OCI-LY7 (cell line): ENCODE measurements around the gene SLC35E2B. TPM values are rescaled to one million over a fixed set of nuclear protein-coding genes. Genes with fewer than 3 reads are reported as not detected.

Source experiments
- BruUV-seq: library from RNA; stranded (reverse); fragments of 400-500 nt; replicated peaks from 2 replicates; lab custom pipeline; 2021; lab: Mats Ljungman, UMichigan
- CTCF ChIA-PET: fragments of 300-600 bp; sonication (Branson Sonifier 250); formaldehyde crosslinking; loops from one replicate; lab custom pipeline; 2022; ENCODE audit warnings: antibody characterized with exemption; ENCODE audit not compliant: unreplicated experiment; lab: Charles Lee
- POLR2A ChIA-PET: fragments of 300-600 bp; sonication (Branson Sonifier 250); formaldehyde crosslinking; loops from one replicate; lab custom pipeline; 2022; ENCODE audit warnings: antibody characterized with exemption; lab: Charles Lee
- DNase-seq: peaks from one replicate; pipeline ENCODE4 v3.0.0-alpha.2; 2015; ENCODE audit warnings: low spot score
- H2AFZ ChIP-seq: fragments of 200-600 bp; sonication (generic), shearing (Covaris generic); 2 replicates; pipeline ENCODE4 v1.6.1; 2014; ENCODE audit warnings: mild to moderate bottlenecking, antibody characterized with exemption, low read length, moderate library complexity
- H3K27ac ChIP-seq: fragments of 200-600 bp; sonication (generic); 2 replicates; pipeline ENCODE4 v1.5.1; 2014; ENCODE audit warnings: mixed run types, low read depth, mild to moderate bottlenecking, moderate library complexity, low read length, inconsistent platforms; ENCODE audit not compliant: poor library complexity, severe bottlenecking
- H3K36me3 ChIP-seq: fragments of 200-600 bp; sonication (generic); 2 replicates; pipeline ENCODE4 v1.6.1; 2014; ENCODE audit warnings: mild to moderate bottlenecking, antibody characterized with exemption, low read length, moderate library complexity, mixed read lengths; ENCODE audit not compliant: insufficient read depth
- H3K4me1 ChIP-seq: fragments of 200-600 bp; sonication (generic); 2 replicates; pipeline ENCODE4 v1.5.1; 2014; ENCODE audit warnings: mild to moderate bottlenecking, low read length; ENCODE audit not compliant: insufficient read depth, poor library complexity, severe bottlenecking
- H3K4me2 ChIP-seq: fragments of 200-600 bp; sonication (generic); 2 replicates; pipeline ENCODE4 v1.6.1; 2014; ENCODE audit warnings: mild to moderate bottlenecking, low read length
- H3K4me3 ChIP-seq: fragments of 200-600 bp; sonication (generic); 2 replicates; pipeline ENCODE4 v1.5.1; 2014; ENCODE audit warnings: mild to moderate bottlenecking, low read depth, low read length; ENCODE audit not compliant: poor library complexity, severe bottlenecking
- H3K79me2 ChIP-seq: fragments of 200-600 bp; sonication (generic); 2 replicates; pipeline ENCODE4 v1.6.1; 2016; ENCODE audit warnings: low read depth, mild to moderate bottlenecking, low read length, moderate library complexity, mixed read lengths; ENCODE audit not compliant: insufficient read depth
- H3K9me2 ChIP-seq: fragments of 200-600 bp; sonication (generic); 2 replicates; pipeline ENCODE4 v1.6.1; 2016; ENCODE audit warnings: mild to moderate bottlenecking, low read length, mixed read lengths; ENCODE audit not compliant: insufficient read depth
- H3K9me3 ChIP-seq: fragments of 200-600 bp; sonication (generic); 2 replicates; pipeline ENCODE4 v1.6.1; 2014; ENCODE audit warnings: mild to moderate bottlenecking, mixed run types, low read length, mixed read lengths
- H4K20me1 ChIP-seq: fragments of 200-600 bp; sonication (generic); 2 replicates; pipeline ENCODE4 v1.6.1; 2014; ENCODE audit warnings: mild to moderate bottlenecking, antibody characterized with exemption, low read length, moderate library complexity, mixed read lengths; ENCODE audit not compliant: insufficient read depth
- EZH2phosphoT487 ChIP-seq: fragments of 200-600 bp; sonication (generic); IDR thresholded peaks from 2 replicates; pipeline ENCODE4 v1.6.1; 2018; ENCODE audit warnings: low read depth, borderline replicate concordance, mild to moderate bottlenecking, mixed run types, antibody characterized with exemption, low read length, moderate library complexity, mixed read lengths
- intact Hi-C: fragments of 100-400 bp; cut with micrococcal nuclease; formaldehyde crosslinking; loops from one replicate; pipeline ENCODE4 v1.10.0; 2022; ENCODE audit not compliant: unreplicated experiment
- total RNA-seq, 2 experiments: library from RNA; depleted of rRNA in 1 of 2; stranded (reverse); fragments of >200 nt in 1 of 2; shearing (Covaris generic) in 1 of 2; gene quantifications; 2 replicates each; pipeline ENCODE4 v1.2.3, GENCODE V29; 2014 to 2022
- TF ChIP-seq, protein P1 (sequence below): fragments of 200-600 bp; sonication (generic); conservative IDR thresholded peaks from 2 replicates; pipeline ENCODE4 v1.5.1; 2014; ENCODE audit warnings: mild to moderate bottlenecking, antibody characterized with exemption, low read length, moderate library complexity, mixed read lengths

Gene SLC35E2B
- total RNA-seq, 2 experiments from 2014 or later: 26.6 to 58.9 TPM

DNA sequence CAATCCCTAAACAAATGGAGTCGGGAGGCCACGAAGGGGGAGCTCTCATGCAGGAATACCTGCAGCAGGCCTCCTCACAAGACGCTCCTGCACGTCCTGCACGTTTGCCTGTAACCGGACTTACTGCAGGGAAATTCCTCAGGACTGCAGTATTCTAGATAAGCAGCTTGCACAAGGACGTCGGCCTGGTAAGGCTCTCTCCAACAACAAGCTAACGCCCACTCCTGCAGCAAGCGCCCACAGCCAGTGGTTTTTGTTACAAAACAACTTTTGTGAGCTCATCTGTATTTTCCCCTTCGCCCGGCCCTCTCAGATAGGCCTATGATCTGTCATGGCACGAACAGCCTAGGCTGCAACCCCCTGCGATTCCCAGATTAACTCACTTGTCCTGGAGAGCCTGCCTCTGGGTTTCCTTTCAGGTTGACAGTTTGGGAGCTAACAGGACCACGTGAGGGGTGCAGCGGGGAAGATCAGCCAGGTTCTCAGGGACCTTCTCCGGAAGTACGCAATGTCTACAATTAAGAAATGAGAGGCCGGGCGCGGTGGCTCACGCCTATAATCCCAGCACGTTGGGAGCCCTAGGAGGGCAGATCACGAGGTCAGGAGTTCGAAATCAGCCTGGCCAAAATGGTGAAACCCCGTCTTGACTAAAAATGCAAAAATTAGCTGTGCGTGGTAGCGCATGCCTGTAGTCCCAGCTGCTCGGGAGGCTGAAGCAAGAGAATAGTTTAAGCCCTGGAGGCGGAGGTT lies 78.2 kb downstream of the SLC35E2B start:
- no peaks in the 10 kb centered on the region for H3K9me3 ChIP-seq
- intact Hi-C loops: no loop called here
- ChIA-PET CTCF (interaction anchor here (1.2 kb wide), 1 partner anchor 11 kb away, joined by 13 read pairs; no protein-coding TSS in a partner anchor), POLR2A (interaction anchor here (0.6 to 1.9 kb wide), 5 partner anchors 10 to 214 kb away, joined by 3 to 4 read pairs (median 3); no protein-coding TSS in a partner anchor)
- H3K4me2 ChIP-seq: peak overlapping the region; percentile 95
- H3K36me3 ChIP-seq: no peaks in the 10 kb centered on the region
- DNase-seq: no peak
- H3K9me2 ChIP-seq: no peaks in the 10 kb centered on the region
- no peak overlapping the region for H2AFZ ChIP-seq
- H3K27ac ChIP-seq: no peak overlapping the region
- H3K4me3 ChIP-seq: peak overlapping the region; percentile 85
- H4K20me1 ChIP-seq: no peaks in the 10 kb centered on the region
- peaks cover 14% of the 10 kb centered on the region; the same call in 1 of the 2 replicates for H3K79me2 ChIP-seq
- H3K4me1 ChIP-seq: peaks cover 36% of the 10 kb centered on the region
- no peak for TF ChIP-seq EZH2phosphoT487
- TF ChIP-seq, protein P1, sequence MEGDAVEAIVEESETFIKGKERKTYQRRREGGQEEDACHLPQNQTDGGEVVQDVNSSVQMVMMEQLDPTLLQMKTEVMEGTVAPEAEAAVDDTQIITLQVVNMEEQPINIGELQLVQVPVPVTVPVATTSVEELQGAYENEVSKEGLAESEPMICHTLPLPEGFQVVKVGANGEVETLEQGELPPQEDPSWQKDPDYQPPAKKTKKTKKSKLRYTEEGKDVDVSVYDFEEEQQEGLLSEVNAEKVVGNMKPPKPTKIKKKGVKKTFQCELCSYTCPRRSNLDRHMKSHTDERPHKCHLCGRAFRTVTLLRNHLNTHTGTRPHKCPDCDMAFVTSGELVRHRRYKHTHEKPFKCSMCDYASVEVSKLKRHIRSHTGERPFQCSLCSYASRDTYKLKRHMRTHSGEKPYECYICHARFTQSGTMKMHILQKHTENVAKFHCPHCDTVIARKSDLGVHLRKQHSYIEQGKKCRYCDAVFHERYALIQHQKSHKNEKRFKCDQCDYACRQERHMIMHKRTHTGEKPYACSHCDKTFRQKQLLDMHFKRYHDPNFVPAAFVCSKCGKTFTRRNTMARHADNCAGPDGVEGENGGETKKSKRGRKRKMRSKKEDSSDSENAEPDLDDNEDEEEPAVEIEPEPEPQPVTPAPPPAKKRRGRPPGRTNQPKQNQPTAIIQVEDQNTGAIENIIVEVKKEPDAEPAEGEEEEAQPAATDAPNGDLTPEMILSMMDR: no peak
- no TSS peak for BruUV-seq

DNA sequence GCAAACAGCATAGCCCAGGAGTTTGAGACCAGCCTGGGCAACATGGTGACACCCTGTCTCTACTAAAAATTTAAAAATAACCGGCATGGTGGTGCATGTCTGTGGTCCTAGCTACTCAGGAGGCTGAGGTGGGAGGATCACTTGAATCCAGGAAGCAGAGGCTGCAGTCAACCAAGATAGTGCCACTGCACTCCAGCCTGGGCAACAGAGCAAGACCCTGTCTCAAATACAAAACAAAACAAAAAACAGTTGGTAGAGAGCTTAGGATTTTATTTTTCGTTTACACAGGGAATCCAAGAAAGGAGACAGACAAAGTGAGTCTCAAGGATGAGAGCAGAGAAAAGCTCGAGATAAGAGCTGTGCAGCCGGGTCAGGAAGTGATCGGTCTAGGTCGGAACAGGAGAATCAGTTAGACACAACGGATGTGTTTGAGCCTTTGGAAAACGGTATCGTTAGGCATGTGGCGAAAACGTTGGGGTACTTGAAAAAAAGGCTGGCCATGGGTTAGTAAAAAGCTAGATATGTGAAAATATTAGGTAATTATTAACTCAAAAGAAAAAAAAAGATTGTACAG lies 79.0 kb downstream of the SLC35E2B start:
- intact Hi-C loops: no loop called here
- no peak for DNase-seq
- Histone ChIP-seq H3K36me3 (no peaks in the 10 kb centered on the region), H3K9me3 (no peaks in the 10 kb centered on the region), H4K20me1 (no peaks in the 10 kb centered on the region), H3K4me2 (peak overlapping the region; percentile 95), H3K4me3 (peak overlapping the region; percentile 85), H3K9me2 (no peaks in the 10 kb centered on the region), H2AFZ (no peak overlapping the region), H3K27ac (no peak overlapping the region), H3K4me1 (peaks cover 36% of the 10 kb centered on the region), H3K79me2 (peaks cover 14% of the 10 kb centered on the region; the same call in 1 of the 2 replicates)
- ChIA-PET POLR2A (interaction anchor here (0.6 to 1.3 kb wide), 4 partner anchors 56 to 518 kb away, joined by 3 to 4 read pairs (median 3); no protein-coding TSS in a partner anchor), CTCF (interaction anchor here (1.2 kb wide), 1 partner anchor 12 kb away, joined by 13 read pairs; no protein-coding TSS in a partner anchor)
- no peak for TF ChIP-seq EZH2phosphoT487
- TF ChIP-seq, protein P1: no peak
- BruUV-seq: TSS peak; percentile 74
